Stimulated activated CD8-positive, alpha-beta memory T cell treated with anti-CD3 and anti-CD28 coated beads, Interleukin-15, amount 100 ng/mL, for 24 hours (primary cell): ENCODE measurements around the gene TBCC.

Source experiments
- DNase-seq: peaks from one replicate; pipeline ENCODE4 v3.0.0-alpha.2; 2020; ENCODE audit warnings: low read depth

Gene TBCC

DNA sequence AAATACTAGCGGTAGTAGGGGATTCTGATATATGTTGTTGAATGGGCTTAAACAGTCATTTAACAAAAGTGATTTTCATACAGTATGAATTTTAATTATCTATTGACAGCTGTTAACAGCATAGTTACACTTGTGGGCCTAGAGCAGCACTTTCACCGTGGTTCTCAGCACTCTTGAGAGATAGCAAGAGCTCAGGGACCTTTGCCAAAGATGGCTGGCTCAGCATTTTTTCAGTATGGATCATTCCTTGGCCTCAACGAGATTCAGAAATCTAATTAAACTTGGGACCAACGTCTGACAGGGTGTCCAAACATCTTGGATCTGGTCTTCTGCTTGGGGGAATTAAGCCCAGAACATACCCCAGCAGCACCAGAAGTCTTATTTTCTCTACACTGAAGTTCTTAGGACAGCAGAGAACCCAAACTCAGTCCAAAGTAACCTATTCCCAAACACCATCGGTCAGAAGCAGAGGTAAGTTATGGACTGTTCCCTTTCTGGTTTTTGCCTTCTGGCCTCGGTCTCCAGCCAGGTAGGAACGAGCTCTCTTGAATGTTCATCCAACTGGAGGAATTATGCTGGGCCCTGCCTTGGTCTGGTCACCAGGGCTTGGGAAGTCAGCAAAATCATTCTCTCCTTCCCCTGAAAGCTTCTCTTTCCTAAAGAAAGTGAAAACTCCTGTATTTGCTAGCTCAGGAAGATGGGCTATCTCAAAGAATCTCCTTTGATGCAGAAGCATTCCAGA lies 49.2 kb downstream of the TBCC start:
- no peak for DNase-seq

DNA sequence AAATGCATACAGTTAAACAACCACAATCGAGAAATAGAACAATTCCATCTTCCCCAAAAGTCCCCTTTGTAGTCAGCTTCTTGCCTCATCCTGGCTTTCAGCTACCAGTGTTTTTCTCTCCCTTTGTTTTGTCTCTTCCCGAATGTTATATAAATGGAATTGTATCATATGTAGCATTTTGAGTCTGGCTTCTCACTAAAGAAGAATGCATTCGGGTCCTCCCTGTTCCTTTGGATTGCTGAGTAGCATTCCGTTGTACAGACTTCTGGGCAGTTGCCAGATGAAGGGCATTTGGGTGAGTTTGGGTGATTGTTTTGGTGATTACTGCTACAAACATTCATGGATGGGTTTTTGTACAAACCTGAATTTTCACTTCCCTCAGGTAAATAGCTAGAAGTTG lies 51.3 kb downstream of the TBCC start:
- DNase-seq, result no peak
